Measurements from ENCODE around the gene DGCR2. TPM values are rescaled to one million over a fixed set of nuclear protein-coding genes. Genes with fewer than 3 reads are reported as not detected.

The DGCR2 gene
- total RNA-seq, 1 donor from 2014 or later, result 64.4 TPM

DNA sequence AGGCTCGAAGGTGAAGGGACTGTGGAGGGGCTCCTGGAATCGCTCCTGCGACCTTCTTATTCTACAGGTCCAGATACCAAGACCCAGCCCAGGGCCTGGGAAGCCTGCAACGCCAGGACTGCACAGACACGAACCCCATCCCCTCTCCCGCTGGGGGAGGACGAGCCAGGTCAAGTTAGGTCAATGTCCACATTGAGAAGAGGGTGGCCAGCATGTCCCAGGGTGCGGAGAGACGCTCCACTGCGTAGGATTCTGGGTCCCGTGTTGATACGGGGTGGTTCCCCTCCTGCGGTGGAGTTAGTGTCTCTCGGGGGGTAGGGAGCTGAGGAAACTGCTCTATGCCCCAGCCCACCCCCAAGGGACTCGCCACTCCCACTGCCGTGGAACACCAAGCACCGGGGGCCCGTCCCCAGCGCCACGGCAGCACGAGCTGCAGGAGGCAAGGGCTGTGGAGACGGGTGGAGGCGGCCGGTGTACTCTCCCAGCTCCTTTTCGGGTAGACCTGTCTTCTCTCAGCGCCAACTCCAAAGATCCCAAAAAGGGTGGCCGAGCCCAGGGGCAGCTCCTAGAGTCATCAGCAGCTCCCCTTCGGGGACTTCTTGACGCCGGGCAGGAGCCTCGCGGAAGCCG lies 26.3 kb upstream of the DGCR2 start:
- Mint-ChIP-seq H3K27me3 (ENCODE audit: unreplicated experiment) (peaks cover 43% of the 10 kb centered on the region), H3K4me1 (ENCODE audit: unreplicated experiment) (peaks cover 16% of the 10 kb centered on the region), H3K27ac (ENCODE audit: unreplicated experiment) (no peak overlapping the region), H3K4me3 (ENCODE audit: unreplicated experiment) (no peak overlapping the region), H3K9me3 (ENCODE audit: unreplicated experiment) (no peaks in the 10 kb centered on the region), H3K36me3 (ENCODE audit: unreplicated experiment) (peaks cover 4% of the 10 kb centered on the region)
- TF ChIP-seq CTCF (IDR thresholded peaks at IDR 0.05), result no peak
- DNase-seq (ENCODE audit: extremely low spot score, unreplicated experiment), result no peak

- no peak for TF ChIP-seq CTCF (IDR thresholded peaks at IDR 0.05)
- Mint-ChIP-seq H3K4me1 (ENCODE audit: unreplicated experiment) (peaks cover 19% of the 10 kb centered on the region), H3K27me3 (ENCODE audit: unreplicated experiment) (peaks cover 37% of the 10 kb centered on the region), H3K4me3 (ENCODE audit: unreplicated experiment) (no peak overlapping the region), H3K36me3 (ENCODE audit: unreplicated experiment) (peaks cover 4% of the 10 kb centered on the region), H3K9me3 (ENCODE audit: unreplicated experiment) (no peaks in the 10 kb centered on the region), H3K27ac (ENCODE audit: unreplicated experiment) (no peak overlapping the region)
- no peak for DNase-seq (ENCODE audit: extremely low spot score, unreplicated experiment)
These were observed 25.1 kb upstream of the DGCR2 start for GRCh38 chr22:19147195-19147780.

DNA sequence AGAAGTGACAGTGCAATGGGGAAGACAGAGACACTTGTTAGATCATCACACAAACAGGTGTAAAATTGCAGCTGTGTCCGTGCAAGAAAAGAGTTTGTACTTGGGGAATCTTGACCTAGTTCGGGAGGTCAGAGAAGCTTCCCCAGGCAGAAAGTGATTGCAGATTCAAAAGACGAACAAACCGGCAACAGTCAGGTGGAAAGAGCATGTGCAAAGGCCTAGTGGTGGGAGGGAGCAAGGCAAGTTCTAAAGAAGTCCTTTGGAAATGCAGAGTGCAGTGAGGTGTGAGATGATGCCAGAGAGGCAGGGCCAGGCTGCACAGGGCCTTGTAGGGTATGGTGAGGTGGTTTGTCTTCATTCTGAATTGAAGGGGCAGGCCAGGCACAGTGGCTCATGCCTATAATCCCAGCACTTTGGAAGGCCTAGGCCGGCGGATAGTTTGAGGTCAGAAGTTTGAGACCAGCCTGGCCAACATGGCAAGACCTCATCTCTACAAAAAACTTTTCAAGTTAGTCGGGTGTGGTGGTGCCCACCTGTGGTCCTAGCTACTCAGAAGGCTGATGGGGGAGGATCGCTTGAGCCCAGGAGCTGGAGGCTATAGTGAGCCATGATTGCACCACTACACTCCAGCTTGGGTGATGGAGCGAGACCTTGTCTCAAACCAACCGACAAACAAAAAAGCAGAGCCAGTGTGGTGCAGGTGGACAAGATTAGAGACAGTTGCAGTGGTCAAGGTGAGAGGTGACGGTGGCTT lies 24.2 kb upstream of the DGCR2 start:
- Mint-ChIP-seq H3K9me3 (ENCODE audit: unreplicated experiment) (no peaks in the 10 kb centered on the region), H3K27me3 (ENCODE audit: unreplicated experiment) (peaks cover 28% of the 10 kb centered on the region), H3K4me1 (ENCODE audit: unreplicated experiment) (peaks cover 19% of the 10 kb centered on the region), H3K4me3 (ENCODE audit: unreplicated experiment) (no peak overlapping the region), H3K36me3 (ENCODE audit: unreplicated experiment) (peaks cover 4% of the 10 kb centered on the region), H3K27ac (ENCODE audit: unreplicated experiment) (no peak overlapping the region)
- no peak for TF ChIP-seq CTCF (IDR thresholded peaks at IDR 0.05)
- DNase-seq (ENCODE audit: extremely low spot score, unreplicated experiment), result no peak

- Mint-ChIP-seq H3K4me3 (ENCODE audit: unreplicated experiment) (peak overlapping the region; percentile 99), H3K4me1 (ENCODE audit: unreplicated experiment) (peaks cover 15% of the 10 kb centered on the region), H3K9me3 (ENCODE audit: unreplicated experiment) (no peaks in the 10 kb centered on the region), H3K27me3 (ENCODE audit: unreplicated experiment) (peaks cover 18% of the 10 kb centered on the region), H3K27ac (ENCODE audit: unreplicated experiment) (peak overlapping the region; percentile 87), H3K36me3 (ENCODE audit: unreplicated experiment) (peaks cover 10% of the 10 kb centered on the region)
- no peak for TF ChIP-seq CTCF (IDR thresholded peaks at IDR 0.05)
- DNase-seq (ENCODE audit: extremely low spot score, unreplicated experiment), result no peak
These were observed 21.8 kb upstream of the DGCR2 start for GRCh38 chr22:19143967-19144400.

DNA sequence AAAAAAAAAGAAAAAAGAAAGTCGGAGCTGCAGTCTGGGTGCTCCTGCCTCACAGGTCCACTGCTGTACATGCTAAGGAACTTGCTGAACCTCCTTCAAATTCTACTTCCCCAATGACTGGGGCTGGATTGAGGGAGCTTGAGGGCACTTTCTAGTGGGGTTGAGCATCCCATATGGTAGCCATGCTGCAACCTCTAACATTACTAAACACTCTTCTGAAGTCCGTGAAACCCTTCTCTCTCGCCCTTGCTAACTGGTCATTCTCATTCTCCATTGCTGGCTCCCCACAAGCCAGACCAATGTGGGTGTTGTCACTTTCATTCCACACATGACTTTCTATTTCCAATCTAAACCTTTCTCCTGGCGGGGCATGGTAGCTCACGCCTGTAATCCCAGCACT lies 21.0 kb upstream of the DGCR2 start:
- Mint-ChIP-seq H3K27ac (ENCODE audit: unreplicated experiment) (no peak overlapping the region), H3K4me3 (ENCODE audit: unreplicated experiment) (peak overlapping the region; percentile 99), H3K4me1 (ENCODE audit: unreplicated experiment) (peaks cover 15% of the 10 kb centered on the region), H3K27me3 (ENCODE audit: unreplicated experiment) (peaks cover 12% of the 10 kb centered on the region), H3K9me3 (ENCODE audit: unreplicated experiment) (no peaks in the 10 kb centered on the region), H3K36me3 (ENCODE audit: unreplicated experiment) (peaks cover 14% of the 10 kb centered on the region)
- no peak for DNase-seq (ENCODE audit: extremely low spot score, unreplicated experiment)
- no peak for TF ChIP-seq CTCF (IDR thresholded peaks at IDR 0.05)
